ENCODE data around the gene ZNF687. TPM values are rescaled to one million over a fixed set of nuclear protein-coding genes. Genes with fewer than 3 reads are reported as not detected.

Gene ZNF687
- total RNA-seq, 1 experiment from 2014 or later: 34.3 TPM

DNA sequence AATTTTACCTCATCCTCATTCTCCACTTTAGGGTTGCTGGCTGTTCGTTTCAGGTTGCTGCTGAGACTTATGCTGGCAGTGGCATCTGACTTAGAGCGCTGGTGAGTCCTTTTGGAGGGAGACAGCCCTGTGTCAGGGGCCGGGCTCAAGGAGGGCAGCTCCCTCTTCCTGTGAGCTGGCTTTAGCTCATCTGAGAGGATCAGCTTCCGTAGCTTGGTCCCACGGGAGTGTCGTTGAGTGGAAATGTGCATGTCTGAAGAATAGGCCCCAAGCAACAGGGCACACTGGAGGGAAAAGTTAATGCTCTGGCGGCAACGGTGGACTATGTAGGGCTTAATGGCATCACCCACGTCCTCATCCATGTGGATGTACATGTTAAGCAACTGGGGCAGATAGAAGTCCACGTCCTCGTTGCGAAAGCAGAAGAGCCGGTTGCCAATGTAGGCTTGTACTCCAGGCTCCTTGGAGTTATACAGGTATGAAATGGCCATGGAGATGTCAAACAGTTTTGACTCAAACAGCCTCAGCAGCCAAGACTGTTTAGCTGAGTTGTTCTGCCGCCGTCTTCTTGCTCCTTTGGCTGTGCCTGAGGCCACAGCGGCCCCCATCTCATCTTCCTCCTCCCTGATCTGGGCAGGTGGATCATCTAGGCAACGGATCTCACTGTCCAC, 33.6 kb downstream of the ZNF687 start:
- no peak overlapping the region for H2AFZ ChIP-seq (ENCODE audit: low read depth, low read length, poor library complexity, severe bottlenecking)
- no peaks in the 10 kb centered on the region for H4K20me1 ChIP-seq (ENCODE audit: insufficient read depth)
- H3K4me2 ChIP-seq (ENCODE audit: low read length): no peak overlapping the region
- H3K9me3 ChIP-seq (ENCODE audit: control insufficient read depth in 1 of 2, insufficient read depth in 1 of 2, low read depth in 1 of 2, low read length in 2 of 2): no peaks in the 10 kb centered on the region
- TSS peak; percentile 30 for BruUV-seq (replicated peaks)
- H3K27me3 ChIP-seq (ENCODE audit: insufficient read depth, low read length): no peaks in the 10 kb centered on the region
- H3K4me1 ChIP-seq (ENCODE audit: control insufficient read depth in 1 of 2, insufficient read depth in 2 of 2, low read length in 2 of 2): peaks cover 16 to 34% of the 10 kb centered on the region in 2 experiments
- no peak for DNase-seq (ENCODE audit: low read depth, low spot score)
- POLR2A ChIA-PET: no interaction called here
- no peak for ATAC-seq
- no peaks in the 10 kb centered on the region; the same call in 1 of the 2 replicates for H3K79me2 ChIP-seq (ENCODE audit: insufficient read depth, low read length)
- CTCF ChIA-PET: no interaction called here
- no peak for TF ChIP-seq POLR2A (IDR thresholded peaks at IDR 0.05; ENCODE audit: borderline replicate concordance, extremely low read depth, insufficient read depth, insufficient read length)
- TF ChIP-seq ZNF274 (IDR thresholded peaks at IDR 0.05; ENCODE audit: low read depth, low read length): no peak
- TF ChIP-seq, protein P1, sequence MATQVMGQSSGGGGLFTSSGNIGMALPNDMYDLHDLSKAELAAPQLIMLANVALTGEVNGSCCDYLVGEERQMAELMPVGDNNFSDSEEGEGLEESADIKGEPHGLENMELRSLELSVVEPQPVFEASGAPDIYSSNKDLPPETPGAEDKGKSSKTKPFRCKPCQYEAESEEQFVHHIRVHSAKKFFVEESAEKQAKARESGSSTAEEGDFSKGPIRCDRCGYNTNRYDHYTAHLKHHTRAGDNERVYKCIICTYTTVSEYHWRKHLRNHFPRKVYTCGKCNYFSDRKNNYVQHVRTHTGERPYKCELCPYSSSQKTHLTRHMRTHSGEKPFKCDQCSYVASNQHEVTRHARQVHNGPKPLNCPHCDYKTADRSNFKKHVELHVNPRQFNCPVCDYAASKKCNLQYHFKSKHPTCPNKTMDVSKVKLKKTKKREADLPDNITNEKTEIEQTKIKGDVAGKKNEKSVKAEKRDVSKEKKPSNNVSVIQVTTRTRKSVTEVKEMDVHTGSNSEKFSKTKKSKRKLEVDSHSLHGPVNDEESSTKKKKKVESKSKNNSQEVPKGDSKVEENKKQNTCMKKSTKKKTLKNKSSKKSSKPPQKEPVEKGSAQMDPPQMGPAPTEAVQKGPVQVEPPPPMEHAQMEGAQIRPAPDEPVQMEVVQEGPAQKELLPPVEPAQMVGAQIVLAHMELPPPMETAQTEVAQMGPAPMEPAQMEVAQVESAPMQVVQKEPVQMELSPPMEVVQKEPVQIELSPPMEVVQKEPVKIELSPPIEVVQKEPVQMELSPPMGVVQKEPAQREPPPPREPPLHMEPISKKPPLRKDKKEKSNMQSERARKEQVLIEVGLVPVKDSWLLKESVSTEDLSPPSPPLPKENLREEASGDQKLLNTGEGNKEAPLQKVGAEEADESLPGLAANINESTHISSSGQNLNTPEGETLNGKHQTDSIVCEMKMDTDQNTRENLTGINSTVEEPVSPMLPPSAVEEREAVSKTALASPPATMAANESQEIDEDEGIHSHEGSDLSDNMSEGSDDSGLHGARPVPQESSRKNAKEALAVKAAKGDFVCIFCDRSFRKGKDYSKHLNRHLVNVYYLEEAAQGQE (IDR thresholded peaks at IDR 0.05; ENCODE audit: low read depth): no peak
- no peak for TF ChIP-seq EGR1 (IDR thresholded peaks at IDR 0.05; ENCODE audit: low read depth)
- no peak for TF ChIP-seq RAD21 (IDR thresholded peaks at IDR 0.05; ENCODE audit: low read depth)
- TF ChIP-seq ELF1 (IDR thresholded peaks at IDR 0.05; ENCODE audit: borderline replicate concordance, low read depth): no peak
- TF ChIP-seq, protein P2, sequence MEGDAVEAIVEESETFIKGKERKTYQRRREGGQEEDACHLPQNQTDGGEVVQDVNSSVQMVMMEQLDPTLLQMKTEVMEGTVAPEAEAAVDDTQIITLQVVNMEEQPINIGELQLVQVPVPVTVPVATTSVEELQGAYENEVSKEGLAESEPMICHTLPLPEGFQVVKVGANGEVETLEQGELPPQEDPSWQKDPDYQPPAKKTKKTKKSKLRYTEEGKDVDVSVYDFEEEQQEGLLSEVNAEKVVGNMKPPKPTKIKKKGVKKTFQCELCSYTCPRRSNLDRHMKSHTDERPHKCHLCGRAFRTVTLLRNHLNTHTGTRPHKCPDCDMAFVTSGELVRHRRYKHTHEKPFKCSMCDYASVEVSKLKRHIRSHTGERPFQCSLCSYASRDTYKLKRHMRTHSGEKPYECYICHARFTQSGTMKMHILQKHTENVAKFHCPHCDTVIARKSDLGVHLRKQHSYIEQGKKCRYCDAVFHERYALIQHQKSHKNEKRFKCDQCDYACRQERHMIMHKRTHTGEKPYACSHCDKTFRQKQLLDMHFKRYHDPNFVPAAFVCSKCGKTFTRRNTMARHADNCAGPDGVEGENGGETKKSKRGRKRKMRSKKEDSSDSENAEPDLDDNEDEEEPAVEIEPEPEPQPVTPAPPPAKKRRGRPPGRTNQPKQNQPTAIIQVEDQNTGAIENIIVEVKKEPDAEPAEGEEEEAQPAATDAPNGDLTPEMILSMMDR (IDR thresholded peaks at IDR 0.05 in 2 of 3, conservative IDR thresholded peaks at IDR 0.05 in 1 of 3; ENCODE audit: borderline replicate concordance in 1 of 3, insufficient read depth in 1 of 3, low read depth in 2 of 3, low read length in 2 of 3): no peak
- TF ChIP-seq YY1 (IDR thresholded peaks at IDR 0.05; ENCODE audit: extremely low read depth, insufficient replicate concordance, low read depth, low read length): no peak
- no peak for TF ChIP-seq SRF (IDR thresholded peaks at IDR 0.05; ENCODE audit: low read depth)
- TF ChIP-seq CEBPB (IDR thresholded peaks at IDR 0.05; ENCODE audit: low read depth): no peak
- TF ChIP-seq, protein P3, sequence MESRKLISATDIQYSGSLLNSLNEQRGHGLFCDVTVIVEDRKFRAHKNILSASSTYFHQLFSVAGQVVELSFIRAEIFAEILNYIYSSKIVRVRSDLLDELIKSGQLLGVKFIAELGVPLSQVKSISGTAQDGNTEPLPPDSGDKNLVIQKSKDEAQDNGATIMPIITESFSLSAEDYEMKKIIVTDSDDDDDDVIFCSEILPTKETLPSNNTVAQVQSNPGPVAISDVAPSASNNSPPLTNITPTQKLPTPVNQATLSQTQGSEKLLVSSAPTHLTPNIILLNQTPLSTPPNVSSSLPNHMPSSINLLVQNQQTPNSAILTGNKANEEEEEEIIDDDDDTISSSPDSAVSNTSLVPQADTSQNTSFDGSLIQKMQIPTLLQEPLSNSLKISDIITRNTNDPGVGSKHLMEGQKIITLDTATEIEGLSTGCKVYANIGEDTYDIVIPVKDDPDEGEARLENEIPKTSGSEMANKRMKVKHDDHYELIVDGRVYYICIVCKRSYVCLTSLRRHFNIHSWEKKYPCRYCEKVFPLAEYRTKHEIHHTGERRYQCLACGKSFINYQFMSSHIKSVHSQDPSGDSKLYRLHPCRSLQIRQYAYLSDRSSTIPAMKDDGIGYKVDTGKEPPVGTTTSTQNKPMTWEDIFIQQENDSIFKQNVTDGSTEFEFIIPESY (IDR thresholded peaks at IDR 0.05; ENCODE audit: extremely low read depth, insufficient replicate concordance, low read length): no peak
- TF ChIP-seq, protein P4, sequence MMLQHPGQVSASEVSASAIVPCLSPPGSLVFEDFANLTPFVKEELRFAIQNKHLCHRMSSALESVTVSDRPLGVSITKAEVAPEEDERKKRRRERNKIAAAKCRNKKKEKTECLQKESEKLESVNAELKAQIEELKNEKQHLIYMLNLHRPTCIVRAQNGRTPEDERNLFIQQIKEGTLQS (IDR thresholded peaks at IDR 0.05): no peak
- no peak for TF ChIP-seq TCF7L2 (IDR thresholded peaks at IDR 0.05; ENCODE audit: borderline replicate concordance, extremely low read depth, insufficient read depth, insufficient read length)
- TF ChIP-seq POLR2AphosphoS5 (IDR thresholded peaks at IDR 0.05; ENCODE audit: low read depth, low read length): no peak
- no peak for TF ChIP-seq JUND (IDR thresholded peaks at IDR 0.05)
- no peak for TF ChIP-seq SIN3A (IDR thresholded peaks at IDR 0.05; ENCODE audit: low read depth)
- no peak for TF ChIP-seq EZH2 (IDR thresholded peaks at IDR 0.05)
- H3K36me3 ChIP-seq (ENCODE audit: control insufficient read depth in 1 of 2, insufficient read depth in 2 of 2, low read length in 2 of 2): peaks cover 0 to 4% of the 10 kb centered on the region in 2 experiments; a peak in 1 of 4 replicates
- no peak overlapping the region for H3K9ac ChIP-seq (ENCODE audit: low read length)
- H3K27ac ChIP-seq (ENCODE audit: low read depth, low read length): no peak overlapping the region
- intact Hi-C loops (cut with micrococcal nuclease): no loop called here
- H3K9me2 ChIP-seq (ENCODE audit: insufficient read depth): no peaks in the 10 kb centered on the region
- H3K4me3 ChIP-seq (replicated peaks in 1 of 2; ENCODE audit: low read depth in 1 of 2, low read length in 2 of 2): no peak overlapping the region
- RAD21 ChIA-PET (ENCODE audit: low non-redundant PET in 1 of 2, low total read pairs in 2 of 2, uncharacterized antibody in 2 of 2, unreplicated experiment in 2 of 2): interaction anchor here in 1 of 2 experiments (0.6 kb wide), 1 partner anchor 61 kb away, joined by 7 read pairs; the partner anchor contains the start of gene PSMD4

Measured in HCT116 (cell line).